ENCODE data around the gene GDPD4.

Gene GDPD4

GRCh38 chr11:77173494-77173893, 128.0 kb downstream of the GDPD4 start:
- peak; percentile 9 to 60 (median 50) for DNase-seq

- no peak for DNase-seq
These were observed 128.9 kb downstream of the GDPD4 start for GRCh38 chr11:77172666-77172982.

GRCh38 chr11:77171885-77172665, 129.4 kb downstream of the GDPD4 start:
- DNase-seq: no peak

GRCh38 chr11:77171254-77171653, 130.2 kb downstream of the GDPD4 start:
- DNase-seq: no peak

GRCh38 chr11:77170107-77170506, 131.4 kb downstream of the GDPD4 start:
- DNase-seq: no peak

GRCh38 chr11:77167791-77168190, 133.7 kb downstream of the GDPD4 start:
- no peak for DNase-seq

- no peak for DNase-seq
These were observed 134.3 kb downstream of the GDPD4 start for GRCh38 chr11:77167111-77167626.
